T-helper 2 cell treated with Interferon-gamma antibody and Interleukin-4, amounts not matched to agents 100 ng/mL and 5 ng/mL, for 36 hours (primary cell): Measurements from ENCODE around the gene CCER1. TPM values are rescaled to one million over a fixed set of nuclear protein-coding genes. Genes with fewer than 3 reads are reported as not detected.
"Not testable (repeated sequence)": the region's sequence is repeated elsewhere in the genome, so short reads cannot be mapped to it uniquely, and the experiment has no call there.

Source experiments
- intact Hi-C: fragments of 100-400 bp; cut with micrococcal nuclease; formaldehyde crosslinking; loops from one replicate; pipeline ENCODE4 v1.15.1; 2023
- total RNA-seq: library from RNA; stranded (reverse); gene quantifications from 2 replicates; pipeline ENCODE4 v1.2.3, GENCODE V29; 2022

Gene CCER1, protein sequence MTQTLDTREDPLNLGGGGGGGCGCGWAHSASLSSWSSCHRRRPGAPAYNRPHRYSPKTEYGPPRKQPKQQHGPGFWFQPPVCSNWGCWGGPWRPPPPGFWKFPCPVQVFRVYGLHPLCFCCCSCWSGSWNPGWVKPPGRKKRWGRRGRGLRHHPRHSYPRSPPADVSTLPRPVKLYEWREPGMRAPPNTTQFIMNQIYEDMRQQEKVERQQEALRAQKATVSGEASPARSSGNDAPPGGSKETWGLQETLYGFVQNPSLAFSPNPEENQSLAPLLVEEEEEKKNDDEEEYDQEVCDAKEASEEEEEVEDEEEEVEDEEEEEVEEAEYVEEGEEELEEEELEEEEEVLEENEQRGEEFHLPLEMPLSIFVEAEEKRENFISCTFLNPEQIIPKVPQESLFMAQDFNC
- total RNA-seq, result not detected in 2 replicates

DNA sequence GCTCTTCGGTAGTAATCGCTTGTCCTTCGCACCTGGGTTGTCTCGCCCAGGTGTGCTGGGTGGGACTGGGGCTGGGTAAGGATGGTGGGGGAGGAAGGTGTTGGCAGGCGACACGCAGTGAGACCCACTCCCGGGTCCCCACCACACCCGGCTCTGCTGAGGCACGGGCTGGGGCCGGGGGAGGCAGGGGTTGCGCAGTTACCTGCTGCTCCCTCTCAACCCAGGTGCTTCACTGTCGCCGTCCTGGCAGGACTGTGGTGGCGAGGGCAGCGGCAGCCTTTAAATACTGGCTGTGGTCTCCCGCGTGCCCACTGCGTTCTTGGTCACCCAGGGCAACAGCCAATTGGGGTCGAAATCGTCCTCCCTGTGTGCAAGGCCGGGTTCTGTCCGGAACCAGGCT lies at the start of gene CCER1:
Gene CCER1 (minus strand): TSS at position 256 of the 400 bp plus-strand sequence. CDS start 434 bp downstream, outside the sequence.
- intact Hi-C loops, result no loop called here

DNA sequence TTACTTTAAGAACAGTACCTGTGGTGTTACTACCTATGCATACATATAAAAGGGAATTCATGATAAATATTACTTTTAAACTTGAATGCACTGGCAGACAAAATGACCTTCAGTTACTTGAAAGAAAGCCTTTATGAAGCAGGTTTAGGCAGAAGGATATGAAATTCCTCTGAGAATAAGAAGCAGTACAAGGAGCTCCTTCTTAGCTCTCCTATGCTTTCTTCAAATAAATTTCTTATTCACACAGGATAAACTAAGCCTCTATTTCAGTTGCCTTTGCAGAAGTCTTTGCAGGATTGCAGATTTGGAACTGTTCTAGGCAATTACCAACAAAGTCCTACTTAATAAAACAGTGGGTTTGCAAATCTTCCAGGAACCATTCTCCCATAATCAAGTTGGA lies 48.8 kb upstream of the CCER1 start:
- intact Hi-C loops, result no loop called here

DNA sequence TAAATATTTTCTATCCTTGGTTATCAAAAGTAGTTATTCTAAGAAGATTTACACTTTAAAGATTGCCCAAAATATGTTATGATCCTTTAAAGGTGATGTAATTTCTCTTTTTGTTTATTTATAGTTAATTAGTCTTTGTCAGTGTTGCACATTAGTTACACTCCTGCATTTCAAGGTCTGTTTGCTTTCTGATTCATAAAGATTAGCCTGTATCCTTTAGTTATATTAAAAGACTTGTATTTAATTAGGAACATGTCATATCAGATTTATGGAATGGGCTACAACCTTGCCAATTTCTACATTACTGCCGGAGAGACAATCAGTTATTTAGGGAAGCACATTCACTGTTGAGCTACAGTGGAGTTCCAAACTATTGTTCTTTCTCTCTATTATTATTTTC lies 46.3 kb upstream of the CCER1 start:
- intact Hi-C loops, result no loop called here

DNA sequence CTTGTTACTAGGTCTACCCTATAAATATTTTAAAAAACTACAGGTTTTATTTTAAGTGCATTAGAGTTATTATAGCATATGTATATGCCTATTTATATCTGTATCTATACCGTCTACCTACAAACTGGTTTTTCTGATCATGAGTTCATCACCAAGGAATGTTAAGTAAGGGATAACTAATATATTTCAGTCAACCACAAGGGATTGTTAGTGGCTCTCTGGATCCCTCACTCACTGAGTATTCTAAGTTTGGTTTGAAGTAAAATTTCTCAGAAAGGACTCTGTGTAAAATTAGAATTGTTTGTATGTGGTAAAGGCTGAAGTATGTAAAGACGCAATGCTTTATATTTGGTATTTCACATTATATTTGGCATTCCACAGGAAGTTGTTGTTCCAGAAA lies 45.0 kb upstream of the CCER1 start:
- intact Hi-C loops, result no loop called here

DNA sequence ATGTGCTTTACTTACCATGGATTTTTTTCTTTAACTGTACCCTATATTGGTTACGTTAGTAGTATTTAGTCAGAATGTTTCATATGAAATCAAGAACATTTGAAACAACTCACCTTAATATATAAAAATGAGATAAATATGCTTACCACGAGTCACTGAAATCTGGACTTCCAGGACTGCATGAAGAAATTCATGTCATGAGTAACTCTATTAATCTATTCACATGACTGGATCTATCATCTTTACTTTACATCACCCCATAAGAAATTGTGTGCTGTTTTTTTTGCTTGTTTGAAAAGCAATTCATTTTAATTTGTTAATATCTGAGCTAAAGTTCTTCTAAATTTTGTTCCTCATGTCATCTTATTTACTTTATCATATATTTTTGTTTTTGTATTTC lies 44.6 kb upstream of the CCER1 start:
- intact Hi-C loops, result no loop called here

DNA sequence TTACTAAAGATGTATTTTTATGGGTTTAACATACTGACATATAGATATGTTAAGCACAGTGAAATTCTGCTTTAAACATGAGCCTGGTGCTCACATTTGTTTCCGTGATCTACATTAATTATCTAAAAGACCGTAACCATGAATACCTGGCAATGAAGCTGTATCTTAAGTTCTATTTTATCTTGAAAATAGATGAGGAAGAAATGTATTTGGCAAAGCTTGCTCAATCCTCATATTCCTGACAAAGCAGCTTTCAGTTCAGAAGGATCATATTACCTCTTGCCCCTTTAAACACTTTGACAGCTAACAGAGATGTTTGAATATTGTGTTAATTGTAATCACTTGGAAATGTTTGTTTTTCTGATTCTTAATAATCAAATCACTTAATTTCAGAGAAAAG lies 40.0 kb upstream of the CCER1 start:
- intact Hi-C loops, result no loop called here

DNA sequence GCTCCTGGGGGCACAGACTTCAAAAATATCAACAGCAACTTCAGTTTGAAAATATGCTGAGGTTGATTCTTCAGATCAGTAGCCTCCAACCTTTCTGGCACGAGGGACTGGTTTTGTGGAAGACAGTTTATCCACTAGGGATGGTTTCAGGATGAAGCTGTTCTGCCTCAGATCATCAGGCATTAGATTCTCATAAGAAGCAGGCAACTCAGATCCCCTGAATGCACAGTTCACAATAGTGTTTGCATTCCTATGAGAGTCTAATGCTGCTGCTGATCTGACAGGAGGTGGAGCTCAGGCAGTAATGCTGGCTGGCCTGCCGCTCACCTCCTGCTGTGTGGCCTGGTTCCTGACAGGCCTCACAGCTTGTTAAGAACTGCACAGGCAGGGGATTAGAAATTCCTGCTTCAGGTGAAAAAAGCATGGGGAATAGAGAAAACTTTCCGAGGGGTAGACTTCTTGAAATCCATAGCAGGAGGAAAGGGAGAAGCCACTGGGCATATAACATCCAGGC lies 37.0 kb upstream of the CCER1 start:
- intact Hi-C loops, result no loop called here

DNA sequence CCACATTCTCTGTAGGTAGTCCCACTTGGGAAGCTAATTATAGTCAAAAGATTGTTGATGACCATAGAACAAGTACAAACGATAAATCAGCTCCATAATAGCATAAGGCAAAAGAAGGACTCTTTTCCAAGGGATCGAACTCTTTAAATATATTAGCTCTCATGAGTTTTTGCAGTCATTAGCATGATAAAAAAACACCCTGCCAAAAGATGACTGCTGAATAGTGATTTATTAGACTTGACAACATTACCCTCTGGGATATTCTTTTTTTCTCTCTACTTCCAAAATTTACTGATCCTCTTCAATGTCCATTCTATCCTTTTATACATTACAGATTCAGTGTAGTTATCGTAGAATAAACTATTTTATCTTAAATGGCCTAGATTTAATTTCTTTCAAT lies 35.6 kb upstream of the CCER1 start:
- intact Hi-C loops, result no loop called here

DNA sequence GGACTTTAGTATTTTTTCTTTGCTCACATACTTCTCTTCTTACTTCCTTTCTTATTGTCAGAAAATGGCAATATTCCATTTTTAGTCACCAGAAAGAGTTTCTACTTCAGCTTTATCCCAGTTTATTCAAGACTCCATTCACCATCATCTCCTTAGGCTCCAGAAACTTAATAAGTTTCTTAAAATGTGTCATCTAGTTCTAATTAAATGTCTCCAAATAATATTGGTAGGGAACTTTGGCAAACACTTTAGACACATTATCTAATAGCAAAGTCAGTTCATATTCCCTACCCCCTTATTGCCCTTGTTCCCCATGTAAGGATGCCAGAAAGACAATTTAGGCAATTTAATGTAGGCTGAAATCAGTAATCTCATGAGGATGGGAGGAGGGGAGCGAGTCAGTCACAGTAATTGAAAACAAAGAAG lies 34.7 kb upstream of the CCER1 start:
- intact Hi-C loops, result no loop called here

DNA sequence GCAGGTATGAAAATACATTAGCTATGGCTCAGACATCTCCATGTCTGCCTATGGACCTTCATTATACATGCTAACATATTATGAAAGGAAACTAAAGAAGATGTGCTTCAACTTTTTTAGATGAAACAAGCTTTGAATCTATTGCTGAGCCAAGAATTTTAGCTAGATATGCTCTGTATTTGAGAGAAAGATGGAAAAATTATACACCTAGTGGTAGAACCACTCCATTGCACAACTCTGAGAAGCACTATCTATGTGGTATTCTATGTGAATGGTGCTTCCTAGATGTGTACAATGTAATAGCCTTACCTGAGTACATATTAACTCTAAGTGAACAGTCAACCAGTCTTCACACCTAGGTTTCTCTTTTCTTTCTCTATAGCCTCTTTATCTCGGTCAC lies 32.5 kb upstream of the CCER1 start:
- intact Hi-C loops, result no loop called here

DNA sequence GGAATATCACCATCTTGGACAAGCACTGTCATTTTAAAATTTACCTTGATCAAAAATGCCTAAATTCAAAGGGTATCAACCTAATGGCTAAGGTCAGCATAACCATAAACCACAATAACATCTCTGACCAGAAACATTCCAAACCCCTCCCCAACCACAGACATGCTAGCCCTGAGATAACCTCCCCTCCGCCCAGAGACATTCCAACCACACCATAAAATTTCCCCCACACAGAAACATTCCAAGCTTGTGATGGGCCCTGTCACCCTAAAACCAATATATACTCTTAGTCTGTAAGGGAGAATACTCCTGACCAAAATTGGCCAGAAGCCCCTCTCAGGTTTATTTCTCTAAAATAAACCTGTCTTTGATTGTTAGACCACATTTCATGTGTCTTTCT lies 32.1 kb upstream of the CCER1 start:
- intact Hi-C loops, result no loop called here

DNA sequence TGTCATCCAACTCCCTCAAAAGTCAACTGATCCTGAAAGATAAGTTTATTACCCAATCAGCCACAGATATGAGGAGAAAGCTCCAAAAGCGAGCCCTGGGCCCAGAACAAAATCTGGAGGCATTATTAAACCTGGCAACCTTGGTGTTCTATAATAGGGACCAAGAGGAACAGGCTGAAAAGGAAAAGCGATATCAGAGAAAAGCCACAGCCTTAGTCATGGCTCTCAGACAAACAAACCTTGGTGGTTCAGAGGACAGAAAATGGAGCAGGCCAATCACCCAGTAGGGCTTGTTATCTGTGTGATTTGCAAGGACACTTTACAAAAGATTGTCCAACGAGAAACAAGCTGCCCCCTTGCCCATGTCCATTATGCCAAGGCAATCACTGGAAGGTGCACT lies 30.4 kb upstream of the CCER1 start:
- intact Hi-C loops, result not testable (repeated sequence)

DNA sequence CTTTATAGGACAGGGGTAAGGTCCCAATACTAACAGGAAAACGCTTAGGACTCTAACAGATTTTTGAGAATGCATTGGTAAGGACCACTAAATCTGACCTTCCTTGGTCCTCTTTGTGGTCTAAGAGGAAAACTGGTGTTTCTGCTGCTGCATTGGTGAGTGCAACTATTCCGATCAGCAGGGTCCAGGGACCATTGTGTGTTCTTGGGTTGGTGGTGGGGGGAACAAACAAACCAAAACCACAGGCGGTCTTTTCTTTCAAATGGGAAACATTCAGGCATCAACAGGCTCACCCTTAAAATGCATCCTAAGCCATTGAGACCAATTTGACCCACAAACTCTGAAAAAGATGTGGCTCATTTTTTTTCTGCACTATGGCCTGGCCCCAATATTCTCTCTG lies 29.1 kb upstream of the CCER1 start:
- intact Hi-C loops, result no loop called here

DNA sequence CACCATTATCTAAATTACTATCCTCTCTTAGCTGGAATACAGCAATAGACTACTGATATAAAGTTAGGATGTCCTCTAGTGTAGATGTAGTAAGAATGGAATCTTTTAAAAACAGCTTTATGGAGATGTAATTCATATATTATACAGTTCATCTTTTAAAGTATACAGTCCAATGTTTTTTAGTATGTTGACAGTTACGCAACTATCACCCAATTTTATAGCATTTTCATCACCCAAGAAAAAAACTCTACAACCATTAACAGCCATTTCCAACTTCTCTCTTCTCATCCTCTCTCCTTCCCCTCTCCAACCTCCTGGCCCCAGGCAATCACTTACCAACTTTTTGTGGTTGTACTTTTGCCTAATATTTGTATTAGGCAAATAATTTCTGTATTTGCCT lies 27.2 kb upstream of the CCER1 start:
- intact Hi-C loops, result no loop called here

DNA sequence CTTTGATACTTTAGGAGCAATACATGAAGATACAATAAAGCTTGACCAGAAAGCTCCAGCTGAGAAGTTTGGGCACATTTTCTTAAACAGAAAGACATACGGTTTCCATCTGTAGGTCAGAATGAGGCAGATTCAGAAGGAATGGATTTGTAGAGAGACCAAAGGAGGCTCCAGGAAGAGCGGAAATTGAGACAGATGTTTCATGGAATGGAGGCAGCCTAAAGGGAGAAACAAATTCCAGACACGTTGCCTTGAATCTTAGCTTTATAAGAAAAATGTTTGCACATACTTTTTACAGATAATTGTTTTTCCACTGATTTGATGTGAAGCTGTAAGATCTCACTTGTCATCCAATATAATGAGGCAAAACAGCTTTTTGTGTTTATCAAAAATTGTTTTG lies 25.0 kb upstream of the CCER1 start:
- intact Hi-C loops, result no loop called here

DNA sequence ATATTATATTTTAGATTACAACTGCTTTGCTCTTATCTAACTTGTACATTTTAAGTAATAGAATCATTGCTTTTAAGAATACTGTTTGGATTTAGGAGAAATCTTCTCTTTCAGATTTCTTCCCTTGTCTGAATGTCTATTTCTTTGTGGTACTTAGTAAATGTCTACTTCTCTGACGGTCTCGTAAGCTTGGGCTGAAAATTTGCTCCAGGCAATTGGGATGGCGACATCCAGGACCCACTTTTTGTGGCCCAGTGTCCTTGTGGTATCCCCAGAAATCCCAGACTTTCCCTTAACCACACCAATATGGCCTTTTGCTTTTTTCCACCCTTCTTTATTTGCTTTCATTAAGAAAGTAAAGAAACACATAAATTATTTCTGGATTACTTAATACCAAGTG lies 24.0 kb upstream of the CCER1 start:
- intact Hi-C loops, result no loop called here

DNA sequence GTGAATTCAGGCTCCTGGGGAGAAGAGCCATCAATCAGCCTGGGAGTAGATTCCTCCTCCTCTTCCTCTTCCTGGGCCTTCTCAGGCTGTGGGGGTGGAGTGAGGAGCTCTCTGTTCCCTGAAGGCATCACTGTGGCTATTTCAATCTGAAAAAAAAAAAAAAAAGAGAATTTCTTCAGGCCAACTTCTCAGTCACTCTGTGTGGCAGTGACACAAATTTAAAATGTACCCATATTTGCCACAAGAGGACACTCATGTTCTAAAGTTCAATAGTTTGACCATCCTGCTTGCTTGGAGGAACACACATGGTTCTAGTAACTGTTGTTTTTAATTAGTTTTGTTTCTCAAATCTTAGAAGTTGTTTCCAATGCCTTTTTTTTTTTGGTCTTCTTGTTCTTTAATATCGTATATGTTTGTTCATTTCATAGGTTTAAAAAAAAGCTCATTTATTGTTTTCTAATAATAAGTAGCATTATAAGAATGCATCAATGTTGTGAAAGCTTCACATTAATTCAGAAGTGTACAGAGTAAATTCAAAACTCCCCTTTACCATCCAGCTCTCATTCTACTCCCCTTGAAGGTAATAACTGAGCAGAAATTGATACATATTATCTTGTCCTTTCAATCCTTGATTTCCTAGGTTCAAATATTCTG lies 23.3 kb upstream of the CCER1 start:
- intact Hi-C loops, result loop anchor here (1.0 kb wide), 2 partner anchors 131 to 348 kb away; no protein-coding TSS in a partner anchor

DNA sequence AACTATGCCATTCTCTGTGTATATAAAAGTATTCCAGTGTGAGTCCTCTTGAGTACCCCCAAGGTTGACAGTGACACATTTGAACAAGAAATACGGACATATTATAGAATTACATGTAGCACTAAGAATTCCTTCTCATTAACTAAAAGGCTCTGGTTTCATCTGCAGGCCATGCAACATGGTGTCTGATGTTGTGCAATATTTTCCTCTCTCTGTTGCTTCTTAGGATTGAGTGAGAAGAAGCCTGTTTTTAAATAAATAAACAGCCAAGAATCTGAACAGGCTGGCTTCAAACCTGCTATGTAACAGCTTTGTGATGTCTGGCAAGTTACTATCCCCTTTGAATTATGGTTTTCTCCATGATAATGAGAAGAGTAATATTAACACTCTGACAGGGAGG lies 22.2 kb upstream of the CCER1 start:
- intact Hi-C loops, result no loop called here

DNA sequence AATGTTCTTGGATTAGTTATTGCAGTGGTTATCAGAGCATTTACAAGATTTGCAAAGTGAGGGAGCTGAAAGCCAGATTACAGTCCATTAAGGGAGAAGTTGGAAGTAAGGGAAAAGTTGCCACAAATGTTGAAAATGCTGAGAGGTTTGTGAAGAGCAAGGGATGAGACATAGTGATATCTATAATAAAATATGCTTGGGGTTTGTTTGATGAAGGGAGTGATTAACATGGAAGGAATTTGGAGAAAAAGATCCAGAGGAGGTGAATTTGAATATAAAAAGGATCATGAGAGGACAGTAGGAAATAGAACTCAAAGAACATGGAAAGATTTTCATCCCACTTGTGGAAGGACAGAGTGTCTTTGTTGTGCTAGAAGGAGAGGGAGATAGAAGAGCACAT lies 19.3 kb upstream of the CCER1 start:
- intact Hi-C loops, result no loop called here

DNA sequence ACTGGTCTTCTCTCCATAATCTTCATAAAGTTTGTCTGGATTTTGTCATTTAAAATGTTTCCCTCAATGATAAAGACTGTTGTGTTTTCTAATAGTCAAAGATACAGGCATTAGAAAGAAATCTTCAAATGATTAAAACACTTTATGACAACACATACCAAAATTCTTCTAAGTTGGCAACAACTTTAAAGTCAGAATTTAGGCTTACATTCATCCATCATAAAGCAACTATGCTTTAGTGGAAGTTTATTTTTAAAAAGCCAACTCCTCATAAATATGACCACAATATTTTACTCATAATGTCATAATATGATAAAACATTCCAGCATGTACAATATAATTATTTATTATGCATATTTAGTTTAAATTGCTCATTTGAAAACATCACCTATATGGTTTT lies 17.2 kb upstream of the CCER1 start:
- intact Hi-C loops, result no loop called here

DNA sequence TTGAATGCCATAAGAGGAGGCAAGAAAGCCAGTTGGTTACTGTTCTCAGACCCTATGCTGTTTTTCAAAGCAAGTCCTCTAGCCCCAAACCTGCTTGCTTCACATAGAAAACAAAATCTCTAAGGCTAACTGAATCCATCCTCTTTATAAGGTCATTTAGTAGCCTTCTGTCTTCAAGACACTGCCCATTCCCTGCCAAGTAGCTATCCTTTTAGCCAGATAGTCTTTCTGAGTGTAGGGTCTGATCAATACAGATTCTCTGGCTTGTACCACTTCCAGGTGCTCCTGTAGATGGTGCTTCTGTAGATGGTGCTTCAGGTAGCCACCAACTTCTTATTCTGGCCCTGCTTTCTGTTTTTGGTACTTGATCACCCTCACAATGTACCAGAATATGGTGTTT lies 15.9 kb upstream of the CCER1 start:
- intact Hi-C loops, result no loop called here

DNA sequence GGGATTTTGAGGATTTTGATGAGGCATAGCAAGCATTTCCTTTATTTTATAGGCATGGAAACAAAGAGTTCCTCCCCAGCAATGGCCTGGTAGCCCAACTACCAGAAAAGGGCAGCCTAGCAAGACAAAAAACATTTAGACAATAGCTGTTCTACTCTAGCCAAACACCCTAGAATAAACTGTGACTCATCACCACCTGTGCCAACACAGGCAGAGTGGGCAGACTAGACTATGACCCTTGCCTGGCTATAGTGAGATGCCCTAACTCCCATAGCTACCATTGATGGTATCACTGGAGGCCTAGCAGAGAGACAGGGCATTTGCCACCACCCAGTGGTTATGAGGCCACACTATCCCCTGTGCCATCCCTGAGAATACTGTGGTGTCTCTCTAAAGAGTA lies 15.5 kb upstream of the CCER1 start:
- intact Hi-C loops, result no loop called here

DNA sequence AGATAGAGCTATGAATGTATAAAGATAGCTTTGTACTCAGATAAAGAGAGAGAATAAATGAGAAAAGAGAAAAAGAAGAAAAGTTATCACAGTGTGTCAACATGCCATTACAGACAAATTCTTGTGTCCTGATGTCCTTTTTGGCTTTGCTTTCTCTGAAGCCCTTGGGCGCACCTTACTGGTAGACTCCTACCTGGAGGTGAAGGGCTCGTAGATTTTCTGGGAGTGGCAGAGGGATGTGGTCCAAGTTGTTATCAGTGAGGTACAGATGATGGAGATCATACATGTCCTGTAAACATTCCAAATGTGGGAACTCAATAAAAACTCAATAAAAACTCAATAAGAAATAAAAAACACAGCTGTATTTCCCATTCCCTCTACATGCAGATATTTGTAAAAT lies 14.9 kb upstream of the CCER1 start:
- intact Hi-C loops, result no loop called here
